Astrocyte of the spinal cord (primary cell): ENCODE results near the gene ZNF423.

ENCODE experiments used
- DNase-seq: peaks from one replicate; pipeline ENCODE4 v3.0.0; 2011; ENCODE audit warnings: low read depth, low spot score
- H3K4me3 ChIP-seq: 2 replicates; pipeline ENCODE4 v1.5.1; 2011; ENCODE audit warnings: low read depth, mild to moderate bottlenecking, low read length, moderate library complexity
- in situ Hi-C: cut with HindIII; loops from 2 replicates; pipeline ENCODE4 v1.10.0; 2017; ENCODE audit warnings: low sequenced_read_pairs
- TF ChIP-seq, protein P1 (sequence below): IDR thresholded peaks from 2 replicates; pipeline ENCODE4 v1.5.1; 2012; ENCODE audit warnings: low read depth, mild to moderate bottlenecking, low read length, inconsistent platforms

Gene ZNF423

DNA sequence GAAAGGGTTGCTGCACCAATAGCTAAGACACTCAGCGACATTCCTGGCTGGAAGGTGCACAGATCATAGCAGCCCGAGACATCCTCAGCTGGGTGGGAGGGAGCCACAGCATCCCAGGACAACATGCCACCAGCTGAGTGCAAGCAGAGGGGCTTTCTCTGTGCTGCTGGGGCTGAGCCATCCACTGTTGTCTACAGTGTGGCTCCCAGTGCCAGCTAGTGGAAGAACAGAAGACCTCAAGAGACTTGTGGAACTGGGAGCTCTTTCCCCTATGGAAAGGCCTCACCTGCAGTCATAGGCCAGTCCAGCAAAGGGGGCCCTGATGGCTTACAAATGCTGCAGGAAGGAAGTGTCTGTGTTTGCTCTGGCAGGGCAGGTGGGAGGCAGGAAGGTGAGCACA, 351.3 kb downstream of the ZNF423 start:
- TF ChIP-seq, protein P1, sequence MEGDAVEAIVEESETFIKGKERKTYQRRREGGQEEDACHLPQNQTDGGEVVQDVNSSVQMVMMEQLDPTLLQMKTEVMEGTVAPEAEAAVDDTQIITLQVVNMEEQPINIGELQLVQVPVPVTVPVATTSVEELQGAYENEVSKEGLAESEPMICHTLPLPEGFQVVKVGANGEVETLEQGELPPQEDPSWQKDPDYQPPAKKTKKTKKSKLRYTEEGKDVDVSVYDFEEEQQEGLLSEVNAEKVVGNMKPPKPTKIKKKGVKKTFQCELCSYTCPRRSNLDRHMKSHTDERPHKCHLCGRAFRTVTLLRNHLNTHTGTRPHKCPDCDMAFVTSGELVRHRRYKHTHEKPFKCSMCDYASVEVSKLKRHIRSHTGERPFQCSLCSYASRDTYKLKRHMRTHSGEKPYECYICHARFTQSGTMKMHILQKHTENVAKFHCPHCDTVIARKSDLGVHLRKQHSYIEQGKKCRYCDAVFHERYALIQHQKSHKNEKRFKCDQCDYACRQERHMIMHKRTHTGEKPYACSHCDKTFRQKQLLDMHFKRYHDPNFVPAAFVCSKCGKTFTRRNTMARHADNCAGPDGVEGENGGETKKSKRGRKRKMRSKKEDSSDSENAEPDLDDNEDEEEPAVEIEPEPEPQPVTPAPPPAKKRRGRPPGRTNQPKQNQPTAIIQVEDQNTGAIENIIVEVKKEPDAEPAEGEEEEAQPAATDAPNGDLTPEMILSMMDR: no peak
- DNase-seq: no peak
- in situ Hi-C loops: no loop called here
- no peak overlapping the region for H3K4me3 ChIP-seq

DNA sequence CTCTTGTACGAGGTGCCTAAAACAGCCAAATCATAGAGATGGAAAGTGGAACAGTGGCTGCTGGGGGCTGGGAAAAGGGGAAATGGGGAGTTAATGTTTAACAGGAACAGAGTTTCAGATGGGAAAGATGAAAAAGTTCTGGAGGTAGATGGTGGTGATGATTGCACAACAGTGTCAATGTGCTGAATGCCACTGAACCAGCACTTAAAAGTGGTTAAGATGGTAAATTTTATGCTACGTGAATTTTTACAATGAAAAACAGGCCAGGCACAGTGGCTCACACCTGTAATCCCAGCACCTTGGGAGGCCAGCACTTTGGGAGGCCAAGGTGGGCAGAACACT, 351.9 kb downstream of the ZNF423 start:
- H3K4me3 ChIP-seq: no peak overlapping the region
- in situ Hi-C loops: no loop called here
- no peak for DNase-seq
- TF ChIP-seq, protein P1: no peak

DNA sequence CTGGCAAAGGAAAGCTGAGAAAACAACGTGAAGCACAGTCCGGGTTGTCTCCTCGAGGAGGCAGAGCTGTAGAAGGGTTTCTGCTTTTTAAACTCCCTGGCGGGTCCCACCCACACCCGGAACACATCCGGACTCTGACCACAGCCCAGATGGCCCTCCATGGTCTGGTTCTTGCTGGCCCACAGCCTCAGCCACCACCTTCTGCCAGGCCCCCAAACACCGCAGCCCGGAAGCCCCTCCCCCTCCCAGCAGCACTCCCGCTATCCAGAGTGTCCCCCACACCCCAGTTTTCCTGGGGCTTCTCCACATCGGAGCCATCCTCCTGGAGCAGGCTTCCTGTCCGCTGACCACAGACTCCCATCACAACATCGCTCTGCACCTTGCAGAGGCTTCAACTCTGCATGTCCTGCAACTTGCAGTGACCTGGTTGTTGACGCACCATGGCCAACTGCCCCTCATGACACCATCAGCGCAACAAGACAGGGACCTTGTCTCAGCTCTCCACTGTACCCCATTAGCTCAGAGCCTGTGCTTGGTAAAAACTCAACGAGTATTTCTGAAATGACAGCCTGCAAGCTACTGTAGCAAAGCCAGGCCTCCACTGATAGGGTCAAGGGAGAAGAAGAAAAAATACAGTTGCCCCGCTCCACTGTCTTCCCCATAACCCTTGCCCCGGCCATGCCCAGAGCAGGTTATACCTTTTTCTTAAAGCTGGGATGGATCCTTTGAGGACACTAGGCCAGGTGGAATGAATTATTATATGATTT, 352.5 kb downstream of the ZNF423 start:
- DNase-seq: no peak
- H3K4me3 ChIP-seq: no peak overlapping the region
- TF ChIP-seq, protein P1: no peak
- in situ Hi-C loops: no loop called here

DNA sequence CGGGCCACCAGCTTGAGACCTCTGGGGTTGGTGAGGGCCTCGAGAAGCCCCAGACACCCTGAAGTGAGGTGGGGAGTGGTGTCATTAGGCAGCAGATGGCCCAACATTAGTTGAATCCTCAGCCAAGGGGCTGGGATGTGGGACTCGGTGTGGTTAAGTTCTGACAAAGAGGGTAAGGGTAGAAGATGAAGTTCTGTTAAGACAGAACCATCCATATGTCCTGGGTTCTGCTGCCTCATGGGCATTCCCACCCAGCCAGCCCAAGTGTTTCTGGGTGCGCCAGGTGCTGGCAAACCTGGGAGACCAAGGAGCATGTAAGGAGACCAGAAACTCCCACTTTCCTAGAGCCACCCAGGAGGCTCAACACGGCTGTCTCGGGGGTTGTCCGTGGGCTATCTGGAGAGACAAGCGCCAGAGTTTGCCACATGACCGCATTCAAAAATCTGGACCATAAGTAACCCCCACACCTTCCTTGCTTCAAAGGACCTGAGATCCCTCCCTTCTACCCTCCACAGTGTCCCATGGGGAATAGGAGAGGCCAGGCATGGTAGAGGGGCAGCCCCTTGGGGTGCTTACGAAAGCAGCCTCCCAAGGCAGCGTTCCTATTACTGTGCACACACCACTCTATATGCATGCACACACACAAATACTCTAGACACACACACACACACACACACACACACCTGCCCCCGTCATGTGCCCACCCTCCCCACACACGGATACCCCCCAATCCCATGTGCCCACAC, 353.6 kb downstream of the ZNF423 start:
- in situ Hi-C loops: no loop called here
- no peak for DNase-seq
- H3K4me3 ChIP-seq: no peak overlapping the region
- TF ChIP-seq, protein P1: no peak

DNA sequence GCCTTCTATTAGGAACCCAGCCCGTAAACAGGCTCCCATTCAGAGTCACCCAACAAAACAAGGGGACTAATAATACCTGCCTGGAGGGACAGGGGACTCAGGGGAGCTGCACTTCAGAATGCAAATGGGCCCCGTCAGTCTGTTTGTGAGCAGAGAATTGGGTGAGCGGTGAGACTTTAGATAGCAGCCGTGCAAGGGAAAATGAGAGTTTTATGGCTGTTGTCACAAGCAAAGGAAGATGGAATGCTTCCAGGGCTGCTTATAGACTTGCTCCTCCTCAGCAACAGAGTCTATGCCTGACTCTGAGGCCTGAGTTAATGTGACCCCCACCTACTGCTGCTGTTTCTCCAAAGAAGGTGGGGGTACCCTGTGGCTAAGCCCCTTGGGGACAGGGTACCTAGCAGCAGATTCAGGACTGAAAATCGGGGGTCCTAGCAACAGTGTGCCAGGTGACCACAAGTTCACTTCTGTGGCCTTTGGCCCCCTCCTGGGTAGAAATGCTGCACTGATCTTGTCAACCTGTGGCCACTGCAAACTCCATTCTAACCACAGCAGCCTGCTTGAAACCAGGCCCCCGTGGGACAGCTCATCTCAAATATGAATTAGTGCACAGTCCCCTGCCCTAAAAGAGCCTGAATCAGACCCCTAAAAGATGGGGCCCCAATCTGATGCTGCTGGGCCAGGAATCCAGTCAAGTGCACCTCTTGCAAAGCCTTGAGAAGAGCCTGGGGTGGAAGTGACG, 355.9 kb downstream of the ZNF423 start:
- TF ChIP-seq, protein P1: no peak
- no peak for DNase-seq
- H3K4me3 ChIP-seq: no peak overlapping the region
- in situ Hi-C loops: no loop called here

DNA sequence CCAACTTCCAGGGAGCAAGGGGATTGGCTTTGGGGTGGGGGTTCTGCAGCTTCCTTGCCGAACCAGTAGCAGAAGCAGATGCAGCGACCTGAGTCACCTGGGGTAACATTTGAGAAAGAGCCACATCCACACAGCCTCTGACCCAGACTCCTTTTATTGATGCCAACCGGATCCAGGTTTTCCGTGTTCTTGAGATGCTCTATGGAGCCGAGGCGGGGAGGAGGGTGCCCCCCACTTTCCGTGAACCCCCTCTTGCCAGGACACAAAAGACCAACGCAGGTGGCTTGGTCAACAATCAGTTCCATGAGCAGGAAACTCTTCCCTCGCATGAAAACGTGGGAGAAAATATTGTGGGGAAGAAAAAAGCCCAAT, 356.5 kb downstream of the ZNF423 start:
- TF ChIP-seq, protein P1: no peak
- H3K4me3 ChIP-seq: no peak overlapping the region
- no peak for DNase-seq
- in situ Hi-C loops: no loop called here
